ENCODE measurements around the gene IGF1R. TPM values are rescaled to one million over a fixed set of nuclear protein-coding genes. Genes with fewer than 3 reads are reported as not detected.

IGF1R gene
- total and polyA plus RNA-seq, 2 of the 8 experiments (the other 6 are each of a cell fraction or from before 2014, with no cell fraction given): 32.9 to 109 TPM

DNA sequence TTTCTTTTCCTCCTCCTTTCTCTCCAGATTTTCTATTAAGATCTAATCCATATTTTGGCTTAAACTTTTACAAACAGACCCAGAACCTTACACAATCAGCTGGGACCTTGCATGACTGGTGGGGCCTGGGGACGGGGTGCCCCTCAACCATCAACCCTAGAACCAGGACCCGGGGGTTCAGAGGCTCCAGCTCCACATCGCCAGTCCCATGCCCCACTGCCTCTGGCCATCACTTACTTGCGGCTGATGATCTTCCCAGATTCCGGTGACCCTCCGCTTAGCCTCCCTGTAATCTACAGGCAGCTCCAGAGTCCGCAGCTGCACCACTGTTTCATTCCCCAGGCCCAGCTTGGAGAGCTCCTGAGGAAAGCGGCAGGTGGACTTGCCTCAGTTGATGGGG, 322.5 kb downstream of the IGF1R start:
- Histone ChIP-seq H2BK15ac (ENCODE audit: low read length) (no peak overlapping the region), H4K5ac (ENCODE audit: insufficient read length, low read depth, low read length) (no peak overlapping the region), H3K27ac (ENCODE audit: low read depth, low read length) (no peak overlapping the region), H3K4me1 (replicated peaks in 1 of 4; ENCODE audit: control insufficient read depth in 3 of 4, insufficient read depth in 4 of 4, low read length in 3 of 4) (no peaks in the 10 kb centered on the region; a peak in 1 of 7 replicates), H3K36me3 (ENCODE audit: control insufficient read depth in 2 of 4, insufficient read depth in 4 of 4, low read length in 3 of 4) (no peaks in the 10 kb centered on the region), H2BK20ac (ENCODE audit: low read length) (no peak overlapping the region), H4K91ac (replicated peaks; ENCODE audit: insufficient read length, low read length) (no peak overlapping the region), H3K23me2 (ENCODE audit: low read depth, low read length) (no peaks in the 10 kb centered on the region), H3K4me3 (ENCODE audit: extremely low read depth in 1 of 4, insufficient read depth in 2 of 4, low read depth in 3 of 4, low read length in 4 of 4) (no peak overlapping the region), H3K14ac (ENCODE audit: insufficient read length) (no peak overlapping the region), H3K23ac (ENCODE audit: insufficient read length) (no peak overlapping the region), H2AK5ac (ENCODE audit: low read depth, low read length) (no peak overlapping the region), H2AFZ (ENCODE audit: low read length) (no peak overlapping the region), H3K9ac (replicated peaks in 1 of 4; ENCODE audit: extremely low read depth in 1 of 4, low read depth in 3 of 4, low read length in 3 of 4) (no peak overlapping the region), H3K18ac (ENCODE audit: extremely low read depth, low read length) (no peak overlapping the region), H2BK12ac (ENCODE audit: low read depth, low read length) (no peak overlapping the region), H2BK120ac (replicated peaks; ENCODE audit: low read depth, low read length) (no peak overlapping the region), H3K79me1 (ENCODE audit: low read depth, low read length) (no peaks in the 10 kb centered on the region; the same call in 1 of the 2 replicates), H3K56ac (replicated peaks; ENCODE audit: insufficient read length, low read depth, low read length) (no peak overlapping the region), H4K20me1 (replicated peaks in 1 of 2; ENCODE audit: control insufficient read depth in 1 of 2, insufficient read depth in 2 of 2, low read length in 2 of 2) (no peaks in the 10 kb centered on the region), H3K79me2 (ENCODE audit: control insufficient read depth in 1 of 2, insufficient read depth in 2 of 2, low read length in 2 of 2) (no peaks in the 10 kb centered on the region), H3K4ac (replicated peaks; ENCODE audit: insufficient read length, low read depth, low read length) (no peak overlapping the region), H3K4me2 (ENCODE audit: insufficient read depth in 1 of 2, low read depth in 2 of 2, low read length in 2 of 2) (no peak overlapping the region), H3K9me3 (ENCODE audit: insufficient read depth in 2 of 2, low read depth in 1 of 2, low read length in 1 of 2) (no peaks in the 10 kb centered on the region), H3K27me3 (replicated peaks in 1 of 4; ENCODE audit: control insufficient read depth in 3 of 4, extremely low read depth in 1 of 4, insufficient read depth in 3 of 4, low read length in 3 of 4) (no peaks in the 10 kb centered on the region), H4K8ac (ENCODE audit: extremely low read depth, insufficient read depth, low read length) (no peak overlapping the region), H2BK5ac (ENCODE audit: low read depth, low read length) (no peak overlapping the region)
- ChIA-PET POLR2A (ENCODE audit: partially characterized antibody) (no interaction called here), CTCF (ENCODE audit: partially characterized antibody) (interaction anchor here (1.1 to 1.5 kb wide), 4 partner anchors 35 to 525 kb away, joined by 3 to 7 read pairs (median 4); no protein-coding TSS in a partner anchor)
- DNase-seq (ENCODE audit: low read depth in 1 of 2, low spot score in 2 of 2): no peak
- no peak for FAIRE-seq
- 93% methylated on average over 7 of the region's 8 CpGs; no CpG with 5 or more reads in 1 of the 2 experiments for WGBS, 2 experiments (ENCODE audit: extremely low coverage in 1 of 2, insufficient coverage in 1 of 2, insufficient read length in 1 of 2, insufficient replicate concordance in 2 of 2, low coverage in 1 of 2, low lambda C conversion rate in 2 of 2, missing lambda C conversion rate in 1 of 2)
- no peak for TF ChIP-seq NRF1 (IDR thresholded peaks at IDR 0.05; ENCODE audit: low read depth, low read length)
- TF ChIP-seq, protein P1, sequence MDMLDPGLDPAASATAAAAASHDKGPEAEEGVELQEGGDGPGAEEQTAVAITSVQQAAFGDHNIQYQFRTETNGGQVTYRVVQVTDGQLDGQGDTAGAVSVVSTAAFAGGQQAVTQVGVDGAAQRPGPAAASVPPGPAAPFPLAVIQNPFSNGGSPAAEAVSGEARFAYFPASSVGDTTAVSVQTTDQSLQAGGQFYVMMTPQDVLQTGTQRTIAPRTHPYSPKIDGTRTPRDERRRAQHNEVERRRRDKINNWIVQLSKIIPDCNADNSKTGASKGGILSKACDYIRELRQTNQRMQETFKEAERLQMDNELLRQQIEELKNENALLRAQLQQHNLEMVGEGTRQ (IDR thresholded peaks at IDR 0.05; ENCODE audit: low read length): no peak
- no peak for TF ChIP-seq JUND (IDR thresholded peaks at IDR 0.05; ENCODE audit: low read length)
